IMR-90 (cell line): Measurements from ENCODE around the gene CNKSR2.

Experiments
- CEBPB ChIP-seq: IDR thresholded peaks from 2 replicates; pipeline ENCODE4 v1.6.1; 2012; ENCODE audit warnings: low read depth, low read length, improper control_type of control experiment
- TF ChIP-seq, protein P1 (sequence below): conservative IDR thresholded peaks from 2 replicates; pipeline ENCODE4 v1.5.1; 2012; ENCODE audit warnings: mild to moderate bottlenecking, low read depth, low read length, improper control_type of control experiment

GRCh38 chrX:21623778-21624501, 249.7 kb downstream of the CNKSR2 start:
- TF ChIP-seq, protein P1, sequence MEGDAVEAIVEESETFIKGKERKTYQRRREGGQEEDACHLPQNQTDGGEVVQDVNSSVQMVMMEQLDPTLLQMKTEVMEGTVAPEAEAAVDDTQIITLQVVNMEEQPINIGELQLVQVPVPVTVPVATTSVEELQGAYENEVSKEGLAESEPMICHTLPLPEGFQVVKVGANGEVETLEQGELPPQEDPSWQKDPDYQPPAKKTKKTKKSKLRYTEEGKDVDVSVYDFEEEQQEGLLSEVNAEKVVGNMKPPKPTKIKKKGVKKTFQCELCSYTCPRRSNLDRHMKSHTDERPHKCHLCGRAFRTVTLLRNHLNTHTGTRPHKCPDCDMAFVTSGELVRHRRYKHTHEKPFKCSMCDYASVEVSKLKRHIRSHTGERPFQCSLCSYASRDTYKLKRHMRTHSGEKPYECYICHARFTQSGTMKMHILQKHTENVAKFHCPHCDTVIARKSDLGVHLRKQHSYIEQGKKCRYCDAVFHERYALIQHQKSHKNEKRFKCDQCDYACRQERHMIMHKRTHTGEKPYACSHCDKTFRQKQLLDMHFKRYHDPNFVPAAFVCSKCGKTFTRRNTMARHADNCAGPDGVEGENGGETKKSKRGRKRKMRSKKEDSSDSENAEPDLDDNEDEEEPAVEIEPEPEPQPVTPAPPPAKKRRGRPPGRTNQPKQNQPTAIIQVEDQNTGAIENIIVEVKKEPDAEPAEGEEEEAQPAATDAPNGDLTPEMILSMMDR: no peak
- no peak for TF ChIP-seq CEBPB
